Neural progenitor cell (in vitro differentiated cells): Measurements from ENCODE around the gene TYR.

Experiments
- EZH2 ChIP-seq: fragments of 200-600 bp; sonication (generic); IDR thresholded peaks from 2 replicates; pipeline ENCODE4 v1.6.1; 2017; ENCODE audit warnings: antibody characterized with exemption, mild to moderate bottlenecking, moderate library complexity
- EZH2phosphoT487 ChIP-seq: fragments of 200-600 bp; sonication (generic); IDR thresholded peaks from 2 replicates; pipeline ENCODE4 v1.6.1; 2017; ENCODE audit warnings: antibody characterized with exemption
- TF ChIP-seq, protein P1 (sequence below): fragments of 200-600 bp; sonication (generic); IDR thresholded peaks from 2 replicates; pipeline ENCODE4 v1.5.1; 2017; ENCODE audit warnings: antibody characterized with exemption, mild to moderate bottlenecking

DNA sequence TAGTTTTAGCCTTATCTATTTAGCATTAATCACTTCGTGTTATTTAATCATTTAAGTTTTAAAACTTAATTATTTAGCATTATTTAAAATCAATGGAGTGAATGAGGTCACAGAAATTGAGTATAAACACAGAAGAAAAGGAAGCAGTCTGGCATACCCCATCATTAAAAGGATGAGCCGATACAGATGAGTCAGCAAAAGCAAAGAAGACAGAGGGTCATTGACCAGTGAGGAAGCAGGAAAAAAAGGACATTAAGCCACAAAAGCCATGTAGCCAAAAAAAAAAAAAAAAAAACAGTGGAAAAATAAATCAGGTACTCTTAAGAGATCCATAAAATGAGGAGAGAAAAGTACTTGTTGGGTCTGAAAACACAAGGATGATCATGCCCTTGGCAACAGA is 71.5 kb downstream of the TYR start:
- TF ChIP-seq, protein P1, sequence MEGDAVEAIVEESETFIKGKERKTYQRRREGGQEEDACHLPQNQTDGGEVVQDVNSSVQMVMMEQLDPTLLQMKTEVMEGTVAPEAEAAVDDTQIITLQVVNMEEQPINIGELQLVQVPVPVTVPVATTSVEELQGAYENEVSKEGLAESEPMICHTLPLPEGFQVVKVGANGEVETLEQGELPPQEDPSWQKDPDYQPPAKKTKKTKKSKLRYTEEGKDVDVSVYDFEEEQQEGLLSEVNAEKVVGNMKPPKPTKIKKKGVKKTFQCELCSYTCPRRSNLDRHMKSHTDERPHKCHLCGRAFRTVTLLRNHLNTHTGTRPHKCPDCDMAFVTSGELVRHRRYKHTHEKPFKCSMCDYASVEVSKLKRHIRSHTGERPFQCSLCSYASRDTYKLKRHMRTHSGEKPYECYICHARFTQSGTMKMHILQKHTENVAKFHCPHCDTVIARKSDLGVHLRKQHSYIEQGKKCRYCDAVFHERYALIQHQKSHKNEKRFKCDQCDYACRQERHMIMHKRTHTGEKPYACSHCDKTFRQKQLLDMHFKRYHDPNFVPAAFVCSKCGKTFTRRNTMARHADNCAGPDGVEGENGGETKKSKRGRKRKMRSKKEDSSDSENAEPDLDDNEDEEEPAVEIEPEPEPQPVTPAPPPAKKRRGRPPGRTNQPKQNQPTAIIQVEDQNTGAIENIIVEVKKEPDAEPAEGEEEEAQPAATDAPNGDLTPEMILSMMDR: no peak
- TF ChIP-seq EZH2 (no peak), EZH2phosphoT487 (no peak)
